Uterus (tissue), 2 donors: ENCODE measurements around the gene RIPK1.

Experiments
- CTCF ChIP-seq, 4 experiments: fragments of 200-600 bp in 2 of 4; fragments of 450-650 bp in 2 of 4; sonication (generic) in 2 of 4; IDR thresholded peaks; one replicate each; pipeline ENCODE4 v1.5.1; 2016 to 2019; ENCODE audit warnings: antibody characterized with exemption in 4 of 4, mild to moderate bottlenecking in 2 of 4, moderate library complexity in 1 of 4
- POLR2A ChIP-seq, 2 donors: fragments of 450-650 bp; IDR thresholded peaks; one replicate each; pipeline ENCODE4 v1.6.1; 2016; ENCODE audit warnings: antibody characterized with exemption in 2 of 2, mild to moderate bottlenecking in 1 of 2, moderate library complexity in 1 of 2

DNA sequence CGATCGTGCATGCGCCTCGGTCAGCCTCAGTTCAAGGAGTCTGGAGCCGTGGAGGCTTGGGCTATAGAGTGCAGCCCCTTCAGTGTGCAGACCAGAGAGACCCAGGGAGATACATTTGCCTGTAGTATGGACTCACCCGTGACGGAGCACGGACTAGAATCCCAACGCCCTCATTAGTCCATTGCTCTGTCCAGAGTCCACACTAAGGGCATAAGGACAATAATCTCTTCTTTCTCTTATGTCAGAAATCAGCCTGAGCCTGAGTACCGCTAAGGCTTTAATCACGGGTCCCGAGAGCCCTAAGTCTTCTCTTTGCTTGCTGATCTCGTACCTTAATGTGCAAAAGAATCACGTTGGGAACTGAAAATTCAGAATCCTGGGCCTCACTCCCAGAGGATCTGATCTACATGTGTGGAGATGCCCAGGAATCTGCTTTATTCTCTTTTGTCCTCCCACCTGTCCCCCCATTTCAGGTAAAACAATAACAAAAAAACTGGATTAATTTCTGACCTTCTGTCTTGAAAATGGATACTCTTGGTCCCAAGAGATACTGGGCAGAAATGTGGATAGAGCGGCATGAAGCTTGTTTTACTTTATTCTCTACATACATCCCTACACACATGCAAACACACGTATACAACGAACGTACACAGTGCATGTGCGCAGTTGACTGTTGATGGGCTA lies 50.9 kb downstream of the RIPK1 start:
- no peak for TF ChIP-seq CTCF (IDR thresholded peaks at IDR 0.05)
- no peak for TF ChIP-seq POLR2A (IDR thresholded peaks at IDR 0.05)
